Measurements from ENCODE around the gene KSR1. TPM values are rescaled to one million over a fixed set of nuclear protein-coding genes. Genes with fewer than 3 reads are reported as not detected.

KSR1 gene
- total and polyA plus RNA-seq, 2 of the 4 experiments (the other 2 are of a cell fraction), result 12.5 to 21.9 TPM

GRCh38 chr17:27518545-27519521 is 62.6 kb downstream of the KSR1 start:
- peaks cover 22 to 87% of the 10 kb centered on the region in 2 experiments for H3K79me1 ChIP-seq (ENCODE audit: low read depth in 1 of 2, low read length in 2 of 2)
- peaks cover 31% of the 10 kb centered on the region for H3K4me1 ChIP-seq (ENCODE audit: control insufficient read depth, insufficient read depth, low read length)
- no peaks in the 10 kb centered on the region for H3K9me3 ChIP-seq (ENCODE audit: control insufficient read depth, insufficient read depth, low read length)
- no peaks in the 10 kb centered on the region for H3K36me3 ChIP-seq (ENCODE audit: control insufficient read depth, insufficient read depth, low read length)
- no peak overlapping the region; the same call in 1 of the 2 replicates for H3K4me2 ChIP-seq (ENCODE audit: low read depth, low read length)
- H3K9ac ChIP-seq (ENCODE audit: low read depth, low read length), result no peak overlapping the region
- H2BK20ac ChIP-seq (ENCODE audit: low read depth, low read length), result 0 out of 2 replicates have a peak overlapping the region, but pooled peaks have one; percentile 12
- H3K9me1 ChIP-seq (ENCODE audit: insufficient read depth, low read length), result peaks cover 33% of the 10 kb centered on the region
- peaks cover 56% of the 10 kb centered on the region for H4K20me1 ChIP-seq (ENCODE audit: insufficient read depth, low read length)
- no peak overlapping the region for H2BK5ac ChIP-seq (ENCODE audit: low read depth, low read length, poor library complexity, severe bottlenecking)
- dilution Hi-C loops (cut with HindIII; ENCODE audit: low sequenced_read_pairs, unreplicated experiment), result no loop called here
- in situ Hi-C loops (cut with MboI; ENCODE audit: low sequenced_read_pairs), result no loop called here
- no peak overlapping the region; the same call in 1 of the 2 replicates for H3K27ac ChIP-seq (ENCODE audit: insufficient read depth, low read length)
- POLR2A ChIA-PET (ENCODE audit: unreplicated experiment), result no interaction called here
- H2AK9ac ChIP-seq (replicated peaks; ENCODE audit: low read depth, low read length, poor library complexity), result no peak overlapping the region
- peak overlapping the region; percentile 31 for H3K4ac ChIP-seq (ENCODE audit: low read depth, low read length)
- no peak overlapping the region for H3K18ac ChIP-seq (ENCODE audit: low read depth, low read length)
- no peak overlapping the region for H3K56ac ChIP-seq (ENCODE audit: extremely low read depth, insufficient read depth, low read length)
- H4K5ac ChIP-seq (ENCODE audit: low read depth, low read length), result peak overlapping the region; percentile 0; the same call in 1 of the 2 replicates
- peak overlapping the region; percentile 51; the same call in 1 of the 2 replicates for H3K23ac ChIP-seq (ENCODE audit: low read depth, low read length)
- intact Hi-C loops (cut with micrococcal nuclease), result no loop called here
- H3K14ac ChIP-seq (replicated peaks; ENCODE audit: low read depth, low read length), result peak overlapping the region; percentile 24; the same call in 1 of the 2 replicates
- peak overlapping the region; percentile 17; the same call in 1 of the 2 replicates for H4K91ac ChIP-seq (ENCODE audit: insufficient read depth, low read depth, low read length)
- no peak overlapping the region for H2BK15ac ChIP-seq (ENCODE audit: low read depth, low read length)
- DNase-seq (no peak), ATAC-seq (ENCODE audit: low read depth) (peak; percentile 39)
- BruUV-seq (replicated peaks), result no TSS peak
- H2AFZ ChIP-seq (replicated peaks; ENCODE audit: low read length, poor library complexity), result peak overlapping the region; percentile 61
- no peaks in the 10 kb centered on the region for H3K27me3 ChIP-seq (ENCODE audit: control insufficient read depth, insufficient read depth, low read length)
- H2AK5ac ChIP-seq (ENCODE audit: low read depth, low read length), result peak overlapping the region; percentile 55; the same call in 1 of the 2 replicates
- WGBS, 2 experiments (ENCODE audit: extremely low coverage in 2 of 2, insufficient read length in 1 of 2), result 80% methylated on average over 3 of the region's 13 CpGs; no CpG with 5 or more reads in 1 of the 2 experiments
- H2BK120ac ChIP-seq (ENCODE audit: low read depth, low read length), result no peak overlapping the region
- TF ChIP-seq RFX5 (IDR thresholded peaks at IDR 0.05; ENCODE audit: low read depth, low read length), result no peak
- no peak for TF ChIP-seq CEBPB (IDR thresholded peaks at IDR 0.05; ENCODE audit: low read depth, low read length)
- no peak for TF ChIP-seq USF2 (IDR thresholded peaks at IDR 0.05; ENCODE audit: low read depth, low read length)
- no peak for TF ChIP-seq RAD21 (IDR thresholded peaks at IDR 0.05; ENCODE audit: low read length)
- TF ChIP-seq CTCF (conservative IDR thresholded peaks at IDR 0.05; ENCODE audit: low read depth, low read length), result no peak
- no peak for TF ChIP-seq MAFK (IDR thresholded peaks at IDR 0.05; ENCODE audit: low read depth, low read length)
- no peak for TF ChIP-seq MAZ (IDR thresholded peaks at IDR 0.05; ENCODE audit: borderline replicate concordance, low read depth, low read length)
- TF ChIP-seq CHD1 (IDR thresholded peaks at IDR 0.05; ENCODE audit: low read depth, low read length), result no peak
- no peak for TF ChIP-seq POLR2A (IDR thresholded peaks at IDR 0.05; ENCODE audit: low read depth, low read length)
- no peak for TF ChIP-seq RCOR1 (IDR thresholded peaks at IDR 0.05; ENCODE audit: insufficient replicate concordance, low read length)
- CTCF ChIA-PET, result no interaction called here
- peak overlapping the region in 1 of 2 experiments; percentile 56; a peak in 2 of 4 replicates for H4K8ac ChIP-seq (ENCODE audit: low read depth in 2 of 2, low read length in 2 of 2)
- no peak overlapping the region for H3K4me3 ChIP-seq (ENCODE audit: insufficient read depth, low read depth, low read length)
